Stimulated activated CD8-positive, alpha-beta memory T cell treated with anti-CD3 and anti-CD28 coated beads, Interleukin-4, amount 100 ng/mL, for 4 hours (primary cell): ENCODE data around the gene CLPSL1.

Source experiments
- DNase-seq, 2 donors: peaks; one replicate each; pipeline ENCODE4 v3.0.0-alpha.2; 2020; ENCODE audit warnings: low read depth in 2 of 2, low spot score in 1 of 2

The CLPSL1 gene

GRCh38 chr6:35757456-35758123 is 23.2 kb upstream of the CLPSL1 start:
- DNase-seq: no peak

GRCh38 chr6:35759426-35759825 is 21.4 kb upstream of the CLPSL1 start:
- DNase-seq: no peak

GRCh38 chr6:35765739-35766138 is 15.1 kb upstream of the CLPSL1 start:
- DNase-seq: no peak

- DNase-seq: no peak
Observed at GRCh38 chr6:35769211-35769610, 11.6 kb upstream of the CLPSL1 start.

DNA sequence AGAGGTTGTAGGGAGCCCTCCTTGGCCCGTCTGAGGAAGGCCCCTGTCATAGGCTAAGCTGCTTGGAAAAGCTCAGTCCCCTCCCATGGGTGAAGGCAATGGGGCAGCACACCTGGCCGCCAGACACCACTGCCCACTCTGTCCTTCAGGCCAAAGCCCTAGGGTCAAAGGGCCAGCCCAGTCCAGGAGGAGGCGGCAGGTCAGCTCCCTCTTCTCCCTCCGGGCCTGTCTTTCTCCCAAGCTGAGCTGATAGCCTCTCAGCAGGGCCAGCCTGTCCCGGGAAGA is 9.5 kb upstream of the CLPSL1 start:
- no peak for DNase-seq

- no peak for DNase-seq
Observed at GRCh38 chr6:35774116-35774794, 6.6 kb upstream of the CLPSL1 start.

- no peak for DNase-seq
Observed at GRCh38 chr6:35775031-35775430, 5.8 kb upstream of the CLPSL1 start.

DNA sequence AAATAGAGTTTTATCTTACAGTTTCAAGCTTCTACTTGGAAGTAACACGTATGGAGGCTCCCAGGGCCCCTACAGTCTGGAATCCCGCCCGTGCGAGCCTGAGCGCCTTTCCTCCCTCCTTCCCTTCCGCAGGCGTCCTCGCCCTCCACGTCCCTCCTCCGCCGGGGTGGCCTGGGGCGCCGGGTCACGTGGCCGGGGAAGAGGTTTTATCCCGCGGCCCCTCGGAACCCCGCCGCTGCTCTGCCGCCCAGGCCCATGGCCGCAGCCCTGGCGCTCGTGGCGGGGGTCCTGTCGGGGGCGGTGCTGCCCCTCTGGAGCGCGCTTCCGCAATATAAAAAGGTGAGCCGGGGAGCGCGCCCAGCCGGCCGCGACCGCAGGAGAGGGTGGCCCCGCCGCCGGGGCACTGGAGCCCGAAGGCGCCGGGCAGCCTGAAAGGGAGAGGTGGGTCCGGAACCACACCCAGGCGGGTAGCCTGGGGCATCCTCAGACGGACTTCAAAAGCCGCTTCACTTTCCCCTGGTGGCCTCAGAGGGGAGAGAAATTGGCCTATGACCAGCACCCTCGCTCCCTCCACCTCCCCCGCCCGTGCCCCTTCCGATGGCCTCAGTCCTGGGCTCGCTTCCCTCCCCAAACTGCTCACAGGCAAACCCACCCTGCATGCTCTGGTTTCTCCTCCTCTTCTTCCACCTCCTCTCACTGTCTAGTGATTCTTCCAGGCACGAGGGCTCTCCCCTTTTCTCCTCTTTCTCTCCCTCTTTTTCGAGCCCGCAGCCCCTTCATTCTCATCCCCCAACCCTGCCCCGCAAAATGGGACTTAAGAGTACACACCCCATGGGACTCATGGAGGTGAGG is 4.2 kb upstream of the CLPSL1 start, which contains the start of gene CLPSL2:
Gene CLPSL2 (plus strand): TSS at position 235 of the 852 bp plus-strand sequence. CDS start 21 bp downstream, at position 256.
- no peak for DNase-seq

DNA sequence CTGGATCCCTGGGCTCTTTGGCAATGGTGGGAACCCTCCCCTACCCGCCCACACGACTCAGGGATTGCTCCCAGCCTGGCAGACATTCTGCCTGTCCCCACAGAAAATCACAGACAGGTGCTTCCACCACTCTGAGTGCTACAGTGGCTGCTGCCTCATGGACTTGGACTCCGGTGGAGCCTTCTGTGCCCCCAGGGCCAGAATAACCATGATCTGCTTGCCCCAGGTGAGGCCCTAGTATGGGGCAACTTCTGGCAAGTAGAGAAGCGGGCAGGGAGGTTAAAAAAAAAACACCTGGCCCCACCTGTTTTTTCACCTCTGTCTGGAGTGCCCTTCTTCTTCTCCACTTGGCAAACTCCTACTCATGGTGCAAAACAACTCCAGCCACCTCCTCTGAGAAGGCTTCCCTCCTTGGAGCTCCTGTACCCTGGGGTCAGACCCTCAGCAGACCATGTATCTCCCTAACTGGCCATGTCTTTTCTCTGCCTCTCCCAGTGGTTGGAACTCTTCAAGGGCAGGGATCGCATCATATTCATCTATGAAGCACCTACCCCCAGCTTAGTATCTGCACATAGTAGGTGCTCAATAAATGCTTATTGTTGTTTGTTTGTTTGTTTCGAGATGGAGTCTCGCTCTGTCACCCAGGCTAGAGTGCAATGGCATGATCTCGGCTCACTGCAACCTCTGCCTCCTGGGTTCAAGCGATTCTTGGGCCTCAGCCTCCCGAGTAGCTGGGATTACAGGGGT is 3.3 kb upstream of the CLPSL1 start:
- no peak for DNase-seq

DNA sequence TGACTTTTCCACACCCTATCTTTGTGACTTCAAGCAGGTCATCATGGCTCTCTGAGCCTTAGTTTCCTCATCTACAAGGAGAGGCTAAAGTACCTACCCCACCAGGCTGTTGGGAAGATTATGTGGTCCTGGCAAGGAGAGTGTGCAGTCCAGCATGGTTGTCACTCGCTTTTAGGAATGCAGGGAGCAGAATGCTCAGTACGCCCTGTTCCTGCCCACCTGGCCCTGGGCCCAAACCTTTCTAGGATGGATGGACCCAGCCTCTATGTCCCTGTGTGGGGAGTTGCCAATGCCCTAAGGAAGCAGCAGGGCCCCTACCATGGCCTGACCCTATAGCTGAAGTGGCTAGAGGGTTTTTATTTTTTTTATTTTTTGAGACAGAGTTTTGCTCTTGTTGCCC is 2.4 kb upstream of the CLPSL1 start:
- DNase-seq: no peak

DNA sequence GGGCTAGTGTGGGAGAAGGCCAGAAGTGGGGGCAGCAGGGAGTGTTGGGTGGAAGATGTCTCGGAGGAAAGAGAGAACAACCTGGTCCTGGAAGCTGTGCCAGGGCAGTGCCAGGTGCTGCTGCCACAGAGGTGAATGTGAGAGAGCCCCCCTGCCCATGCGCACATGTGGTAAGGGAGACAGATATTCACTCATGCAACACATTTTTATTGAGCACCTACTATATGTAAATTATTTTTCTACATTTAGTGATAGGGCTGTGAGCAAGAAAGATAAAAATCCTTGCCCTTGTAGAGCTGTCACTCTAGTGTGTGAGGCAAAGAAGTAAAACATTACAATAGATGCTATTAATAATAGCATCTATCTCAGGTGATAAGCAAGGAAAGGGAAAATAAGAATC is 471 bp downstream of the CLPSL1 start:
- no peak for DNase-seq

- no peak for DNase-seq
Observed at GRCh38 chr6:35782424-35782823, 1.6 kb downstream of the CLPSL1 start.

- DNase-seq: no peak
Observed at GRCh38 chr6:35784200-35784599, 3.4 kb downstream of the CLPSL1 start.

- DNase-seq: no peak
Observed at GRCh38 chr6:35786272-35786671, 5.5 kb downstream of the CLPSL1 start.

- no peak for DNase-seq
Observed at GRCh38 chr6:35786810-35787209, 6.0 kb downstream of the CLPSL1 start.

- DNase-seq: no peak
Observed at GRCh38 chr6:35787266-35788218, 6.7 kb downstream of the CLPSL1 start.

GRCh38 chr6:35788423-35788982 is 7.7 kb downstream of the CLPSL1 start:
- no peak for DNase-seq

DNA sequence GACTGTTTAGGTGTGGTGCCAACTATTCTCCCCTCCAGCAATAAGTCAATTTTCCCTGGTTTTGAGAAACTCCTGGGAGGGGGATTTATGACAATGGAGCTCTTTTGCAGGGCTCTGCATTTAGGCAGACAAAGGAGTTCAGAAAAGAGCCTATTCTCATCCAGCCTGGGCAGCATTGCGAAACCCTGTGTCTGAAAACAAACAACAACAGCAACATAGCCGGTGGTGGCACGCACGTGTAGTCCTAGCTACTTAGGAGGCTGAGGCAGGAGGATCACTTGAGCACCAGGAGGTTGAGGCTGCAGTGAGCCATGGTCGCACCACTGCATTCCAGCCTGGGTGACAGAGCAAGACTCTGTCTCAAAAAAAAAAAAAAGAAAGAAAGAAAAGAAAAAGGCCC is 9.9 kb downstream of the CLPSL1 start:
- no peak for DNase-seq

GRCh38 chr6:35794536-35795452 is 14.0 kb downstream of the CLPSL1 start:
- no peak for DNase-seq
